ENCODE results near the gene HSPB8.
"Not testable (repeated sequence)": the region's sequence is repeated elsewhere in the genome, so short reads cannot be mapped to it uniquely, and the experiment has no call there.

Gene HSPB8

DNA sequence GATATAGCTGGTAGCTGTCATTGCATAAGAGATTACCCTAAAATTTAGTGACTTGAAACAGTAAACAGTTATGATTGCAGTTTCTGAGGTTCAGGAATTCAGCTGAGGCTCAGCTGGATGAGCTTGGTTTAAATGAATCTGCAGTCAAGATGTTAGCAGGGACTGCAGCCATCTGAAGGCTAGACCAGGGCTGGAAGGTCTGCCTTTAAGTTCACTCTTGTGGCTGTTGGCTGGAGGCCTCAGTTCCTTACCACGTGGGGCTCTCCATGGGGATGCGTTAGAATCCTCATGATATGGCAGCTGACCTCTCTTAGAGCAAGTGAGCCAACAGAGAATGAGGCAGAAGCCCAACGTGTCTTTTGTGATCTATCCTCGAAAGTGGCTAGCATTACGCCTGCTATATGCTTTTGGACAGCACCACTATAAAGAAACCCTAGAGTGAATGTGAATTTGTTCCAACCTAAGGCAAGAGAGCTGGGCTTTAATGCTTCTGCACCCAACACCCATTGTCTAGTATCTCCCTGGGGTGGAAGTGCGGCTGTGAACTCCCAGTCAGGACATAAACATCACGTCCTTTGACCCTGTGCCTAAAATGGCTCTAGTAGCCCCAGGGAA lies 26.0 kb downstream of the HSPB8 start:
- no peak for DNase-seq

DNA sequence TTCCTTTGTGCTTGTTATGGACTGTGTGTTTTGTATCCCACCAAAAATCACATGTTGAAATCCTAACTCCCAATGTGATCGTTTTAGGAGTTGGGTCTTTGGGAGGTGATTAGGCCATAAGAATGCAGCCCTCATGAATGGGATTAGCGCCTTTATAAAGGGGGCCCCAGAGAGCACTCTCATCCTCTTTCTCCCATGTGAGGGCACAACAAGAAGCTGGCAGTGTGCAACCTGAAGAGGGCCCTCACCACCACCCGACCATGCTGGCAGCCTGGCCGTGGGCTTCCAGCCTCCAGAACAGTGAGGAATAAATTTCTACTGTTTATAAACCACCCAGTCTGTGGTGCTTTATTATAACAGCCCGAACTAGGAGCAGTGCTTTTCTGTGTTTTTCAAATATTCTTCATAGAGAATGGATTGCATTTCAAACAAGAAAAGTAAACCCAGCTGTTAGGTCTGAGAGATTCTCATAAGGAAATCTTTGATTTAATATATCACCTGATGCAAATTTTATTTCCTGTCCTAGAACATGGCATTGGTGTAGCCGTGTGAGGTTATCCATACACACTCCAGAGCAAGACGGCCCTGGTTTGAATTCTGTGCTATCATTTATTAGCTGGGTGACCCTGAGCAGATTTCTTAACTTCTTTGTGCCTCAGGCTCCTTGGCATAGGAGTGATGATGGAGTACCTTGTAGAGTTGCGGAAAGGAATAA lies 27.8 kb downstream of the HSPB8 start:
- DNase-seq = peak in 1 of 58 donors; percentile 3

DNA sequence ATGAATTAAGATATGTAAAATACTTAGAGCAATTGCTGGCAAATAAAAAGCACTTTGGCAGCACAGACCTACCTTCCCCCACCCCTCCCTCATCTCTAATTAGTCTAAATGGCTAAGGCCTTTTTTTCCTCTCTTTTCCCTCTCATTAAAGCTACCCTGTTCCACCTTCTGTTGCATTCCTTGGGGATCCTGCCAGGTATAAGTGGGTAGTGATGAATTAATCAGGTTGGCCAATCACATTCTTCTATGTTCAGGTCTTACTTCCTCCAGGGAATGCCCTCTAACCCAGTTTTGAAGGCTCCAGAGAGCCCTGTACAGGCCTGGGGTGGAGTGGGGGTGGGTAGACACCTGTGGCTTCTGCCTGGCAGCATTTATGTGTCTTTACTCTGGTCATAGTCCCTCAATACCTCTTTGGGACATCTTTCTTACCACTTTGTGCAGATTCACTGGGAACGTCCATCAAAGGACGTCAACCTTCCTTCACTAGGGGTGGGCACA lies 28.4 kb downstream of the HSPB8 start:
- DNase-seq = no peak

DNA sequence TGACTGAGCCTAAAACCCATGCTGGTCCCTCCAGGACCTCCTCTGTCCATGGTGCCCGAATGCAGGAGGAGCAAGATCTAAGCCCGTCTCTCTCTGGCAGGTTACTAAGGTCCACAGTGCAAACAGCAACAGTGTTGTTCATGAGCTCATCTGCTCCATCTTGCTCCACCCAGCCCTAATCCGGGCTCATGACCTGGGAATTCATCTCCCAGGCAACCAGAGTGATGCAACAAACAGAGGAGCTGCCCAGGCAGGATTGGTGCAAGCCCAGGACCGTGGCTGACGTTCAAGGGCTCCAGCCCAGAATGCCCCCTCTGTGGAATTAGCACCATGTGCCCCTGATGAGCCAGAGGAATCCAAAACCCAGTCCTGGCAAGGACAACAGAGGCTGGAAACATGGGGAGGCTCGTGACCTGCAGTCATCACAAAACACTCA lies 29.9 kb downstream of the HSPB8 start:
- DNase-seq = peak in 49 of 58 donors; percentile 7 to 89 (median 54)

DNA sequence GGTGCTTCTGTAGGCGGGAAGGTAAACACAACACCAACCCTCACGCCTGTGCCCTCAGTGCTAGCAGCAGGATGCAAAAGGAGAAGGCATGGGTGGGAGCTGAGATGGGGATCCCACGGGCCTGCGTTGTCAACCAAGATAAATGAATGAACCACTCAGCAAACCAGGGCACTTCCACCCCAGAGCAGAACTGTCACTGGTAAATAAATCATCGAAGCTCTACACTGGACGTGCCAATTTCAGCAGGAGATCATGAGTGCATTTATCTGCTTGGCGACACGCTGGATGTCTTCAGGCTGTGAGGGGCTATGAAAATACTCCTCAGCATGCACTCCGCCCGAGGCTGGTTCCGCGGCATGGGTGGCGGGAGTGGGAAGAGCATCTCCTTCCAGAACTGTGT lies 33.2 kb downstream of the HSPB8 start:
- DNase-seq = no peak

DNA sequence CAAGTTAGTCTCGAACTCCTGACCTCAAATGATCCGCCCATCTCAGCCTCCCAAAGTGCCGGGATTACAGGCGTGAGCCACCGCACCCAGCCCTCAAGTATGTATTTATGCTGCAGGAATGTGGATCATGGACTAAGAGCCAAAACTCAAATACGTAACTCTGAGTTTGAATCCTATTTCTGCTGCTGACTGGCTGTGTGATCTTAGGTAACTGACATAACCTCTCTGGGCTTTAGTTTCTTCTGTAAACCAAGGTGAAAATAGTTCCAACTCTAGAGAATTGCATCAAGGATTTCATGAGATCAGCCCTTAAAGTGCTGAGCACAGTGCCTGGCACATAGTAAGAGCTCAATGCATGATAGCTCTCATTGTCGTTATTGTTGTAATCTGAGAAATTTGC lies 37.4 kb downstream of the HSPB8 start:
- DNase-seq = no peak

DNA sequence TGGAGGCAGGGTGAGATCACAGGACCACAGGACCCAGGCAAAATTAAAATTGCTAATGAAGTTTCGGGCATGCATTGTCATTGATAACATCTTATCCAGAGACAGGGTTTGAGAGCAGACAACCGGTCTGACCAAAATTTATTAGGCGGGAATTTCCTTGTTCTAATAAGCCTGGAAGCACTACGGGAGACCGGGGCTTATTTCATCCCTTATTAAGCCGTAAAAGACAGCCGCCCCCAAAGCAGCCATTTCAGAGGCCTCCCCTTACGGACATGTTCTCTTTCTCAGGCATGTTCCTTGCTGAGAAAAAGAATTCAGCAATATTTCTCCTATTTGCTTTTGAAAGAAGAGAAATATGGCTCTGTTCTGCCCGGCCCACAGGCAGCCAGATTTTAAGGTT lies 40.1 kb downstream of the HSPB8 start:
- not testable (repeated sequence) for DNase-seq

DNA sequence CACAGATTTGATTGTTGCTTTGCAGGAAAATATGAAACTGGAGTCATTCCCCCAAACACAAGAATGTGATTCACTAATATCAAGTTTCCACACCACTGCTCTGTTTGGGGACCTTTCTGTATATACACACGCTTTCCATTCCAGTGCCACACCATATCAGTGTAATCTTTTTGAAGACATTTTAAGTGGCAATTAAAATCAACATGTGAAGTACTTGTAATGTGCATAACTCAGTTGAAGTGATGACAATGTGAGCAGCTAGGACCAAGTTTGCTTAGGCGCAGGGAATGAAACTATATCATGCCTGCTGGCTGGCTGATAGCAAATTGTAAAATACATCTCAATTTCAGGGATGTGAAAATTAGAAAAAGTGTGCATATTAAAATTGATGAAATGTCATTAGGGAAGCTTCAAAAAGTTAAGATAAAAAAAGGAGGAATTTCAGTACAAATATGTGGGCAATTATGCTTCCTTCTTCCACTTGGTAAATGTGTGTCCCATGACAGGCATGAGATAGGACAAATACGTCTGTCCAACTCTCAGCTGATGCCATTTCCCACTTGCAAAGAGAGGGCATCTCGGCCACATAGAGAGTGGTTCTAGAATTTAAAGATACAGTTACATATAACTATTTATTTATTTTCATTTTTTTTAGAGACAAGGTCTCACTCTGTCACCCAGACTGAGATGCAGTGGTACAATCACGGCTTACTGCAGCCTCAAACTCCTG lies 43.7 kb downstream of the HSPB8 start:
- DNase-seq = no peak

DNA sequence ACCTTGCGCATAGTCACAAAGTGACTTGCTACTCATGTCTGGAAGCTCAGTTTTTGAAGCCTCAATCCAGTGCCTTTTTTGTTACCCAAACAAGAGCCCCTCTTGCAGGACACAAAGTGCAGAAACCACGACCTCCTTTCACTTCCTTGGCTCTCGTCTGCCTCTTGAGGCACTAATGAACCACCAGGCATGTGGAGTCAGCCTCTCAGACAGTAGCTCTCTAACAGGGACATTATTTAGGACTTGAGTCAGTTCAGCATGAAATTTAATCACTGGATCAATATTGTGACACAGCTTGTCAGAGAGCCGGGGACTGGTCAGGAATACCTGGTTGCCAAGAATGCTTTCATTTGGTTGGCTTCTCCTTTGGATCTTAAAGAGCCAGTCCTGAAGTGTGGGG lies 46.7 kb downstream of the HSPB8 start:
- no peak for DNase-seq

DNA sequence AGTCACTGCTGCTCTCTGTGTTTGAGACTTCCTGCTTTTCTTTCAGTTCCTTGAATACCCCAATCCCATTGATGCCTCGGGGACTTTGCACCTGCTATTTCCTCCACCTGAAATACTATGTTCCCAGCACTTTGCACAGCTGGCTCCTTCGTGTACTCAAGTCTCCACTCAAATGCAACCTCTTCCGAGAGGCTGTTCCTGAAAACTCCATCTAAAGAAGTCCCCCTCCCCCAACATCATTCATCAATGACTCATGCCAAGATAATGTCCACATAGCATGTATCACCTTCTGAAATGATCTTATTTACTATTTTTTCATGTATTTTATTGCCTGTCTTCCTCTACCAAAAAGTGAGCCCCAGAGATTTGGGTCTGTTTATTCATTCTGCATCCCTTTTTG lies 48.6 kb downstream of the HSPB8 start:
- no peak for DNase-seq

DNA sequence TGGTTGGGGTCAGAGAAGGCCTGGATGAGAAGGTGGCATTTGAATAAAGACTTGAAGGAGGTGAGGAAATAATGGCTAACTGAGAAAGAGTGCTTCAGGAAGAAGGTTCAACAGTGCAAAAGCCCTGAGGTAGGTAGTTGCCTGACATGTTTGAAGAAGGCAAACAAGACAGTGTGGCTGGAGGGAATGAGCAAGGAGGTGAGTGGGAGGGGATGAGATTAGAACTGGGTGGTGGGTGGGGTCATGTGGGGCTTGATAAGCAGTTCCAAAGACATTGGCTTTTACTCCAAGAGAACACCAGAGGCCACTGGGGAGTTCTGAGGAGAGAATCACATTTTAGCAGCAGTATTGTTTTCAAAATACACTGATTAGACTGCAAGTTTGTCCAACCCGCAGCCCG lies 50.5 kb downstream of the HSPB8 start:
- DNase-seq = no peak

DNA sequence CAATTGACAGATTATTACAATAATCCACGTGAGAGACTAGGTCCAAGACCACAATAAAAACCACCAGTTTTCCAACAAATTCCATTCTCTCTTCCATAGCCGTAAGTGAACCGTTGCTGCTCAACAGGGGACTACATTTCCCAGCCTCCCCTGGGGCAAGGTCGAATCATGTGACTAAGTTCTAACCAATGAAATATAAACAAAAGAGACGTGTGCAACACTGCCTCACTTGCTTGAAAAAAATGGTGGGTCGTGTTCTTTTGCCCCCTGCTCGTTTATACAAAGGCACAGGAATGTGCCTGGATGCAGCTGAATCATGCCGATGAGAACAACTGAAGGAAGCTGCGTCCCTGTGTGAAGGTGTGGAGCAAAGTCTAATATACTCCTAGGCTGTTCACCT lies 51.1 kb downstream of the HSPB8 start:
- DNase-seq = peak in 39 of 58 donors; percentile 0 to 59 (median 7)

DNA sequence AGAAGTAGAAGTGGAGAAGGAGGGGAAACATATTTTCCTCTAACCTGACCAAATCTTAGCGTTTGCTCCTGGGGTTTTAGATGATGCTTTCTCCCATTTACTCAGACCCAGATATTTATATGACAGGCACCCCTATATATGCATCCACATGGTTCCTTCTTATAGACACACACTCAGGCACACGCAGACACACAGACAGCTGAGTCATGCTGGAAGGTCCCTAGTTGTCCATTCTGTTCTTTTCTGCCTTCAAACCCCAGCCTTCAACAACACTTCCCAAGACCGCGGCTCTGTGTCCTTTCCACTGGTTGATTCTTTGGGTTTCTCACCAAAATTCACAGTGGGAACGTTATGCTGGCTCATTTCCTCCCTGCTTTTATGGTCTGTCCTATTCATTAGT lies 52.1 kb downstream of the HSPB8 start:
- no peak for DNase-seq

DNA sequence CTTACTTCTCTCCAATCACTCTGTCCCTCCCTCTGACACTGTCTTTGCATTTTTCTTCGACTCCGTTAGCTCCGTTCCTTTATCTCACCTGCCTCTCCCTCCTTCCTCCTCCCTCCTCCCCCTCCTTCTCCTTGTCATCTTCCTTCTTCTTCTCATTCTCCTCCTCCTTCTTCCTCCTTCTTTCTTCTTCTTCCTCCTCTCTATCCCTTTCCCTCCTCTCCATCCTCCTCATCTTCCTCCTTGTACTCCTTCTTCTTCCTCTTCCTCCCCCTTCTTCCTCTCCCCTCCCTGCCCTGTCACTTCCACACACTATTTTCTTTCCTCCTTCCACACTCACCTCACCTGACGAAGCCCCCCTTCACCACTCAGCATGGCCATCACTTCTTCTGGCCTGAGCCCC lies 53.0 kb downstream of the HSPB8 start:
- no peak for DNase-seq

DNA sequence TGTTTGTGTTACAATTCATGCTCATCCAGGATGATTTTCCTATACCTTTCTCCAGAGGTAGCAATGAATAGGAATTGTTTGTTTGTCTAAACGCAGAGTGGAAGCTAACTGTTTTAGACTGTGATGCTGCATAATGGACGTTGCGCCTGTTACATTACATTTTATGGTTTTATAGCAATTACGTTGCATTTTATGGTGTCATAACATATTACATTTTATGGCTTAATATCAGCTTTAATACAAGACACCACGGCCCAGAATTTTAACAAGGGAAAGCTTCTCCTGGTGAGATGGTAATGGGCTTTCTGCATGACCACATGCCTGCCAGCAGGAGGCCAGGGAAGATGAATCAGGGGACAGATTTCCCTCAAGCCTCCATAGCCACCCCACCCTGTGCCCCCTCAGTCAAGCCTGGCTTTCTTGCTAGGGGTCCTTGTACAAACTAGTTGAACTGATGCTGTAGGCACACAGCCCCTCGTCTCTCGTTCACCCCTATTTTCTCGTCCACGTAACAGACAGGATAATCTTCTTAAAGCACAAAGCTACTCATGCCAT lies 56.5 kb downstream of the HSPB8 start:
- no peak for DNase-seq

DNA sequence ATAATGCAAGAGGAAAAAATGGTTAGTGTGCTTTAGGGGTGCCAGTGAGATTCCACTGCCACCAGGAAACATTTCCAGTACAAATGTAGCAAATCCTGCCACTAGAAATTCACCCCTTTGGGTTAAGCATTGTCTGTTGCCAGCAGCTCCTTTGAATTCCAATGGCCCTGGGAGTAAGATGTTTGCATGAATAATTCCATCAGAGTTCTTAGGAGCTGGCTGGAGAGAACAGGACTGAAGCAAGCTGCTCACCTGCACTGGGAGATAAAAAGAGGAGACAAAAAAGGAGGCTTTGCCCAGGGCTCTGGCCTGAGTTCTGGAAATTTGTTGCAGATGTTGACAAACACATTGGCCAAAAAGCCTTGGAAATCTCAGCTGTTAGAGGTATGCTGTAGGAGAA lies 57.6 kb downstream of the HSPB8 start:
- no peak for DNase-seq

DNA sequence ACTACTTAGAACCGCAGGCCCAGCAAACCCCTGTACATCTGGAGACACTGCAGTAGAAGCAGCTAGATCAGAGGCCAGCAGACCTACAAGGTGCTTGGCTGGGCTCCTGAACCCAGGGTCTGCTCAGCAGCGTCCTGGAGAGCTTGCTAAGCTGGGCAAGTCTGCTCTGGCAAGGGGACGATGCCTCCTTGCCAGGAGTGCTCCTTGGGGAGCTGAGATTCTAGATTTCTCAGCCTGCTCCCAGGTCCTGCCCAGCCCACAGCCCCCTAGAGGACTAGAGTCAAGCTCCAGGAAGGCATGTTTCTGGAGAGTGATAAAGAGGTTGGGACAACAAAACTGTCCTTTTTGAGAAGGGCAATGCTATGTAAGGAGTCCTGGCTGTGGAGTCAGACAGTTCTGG lies 60.3 kb downstream of the HSPB8 start:
- no peak for DNase-seq

DNA sequence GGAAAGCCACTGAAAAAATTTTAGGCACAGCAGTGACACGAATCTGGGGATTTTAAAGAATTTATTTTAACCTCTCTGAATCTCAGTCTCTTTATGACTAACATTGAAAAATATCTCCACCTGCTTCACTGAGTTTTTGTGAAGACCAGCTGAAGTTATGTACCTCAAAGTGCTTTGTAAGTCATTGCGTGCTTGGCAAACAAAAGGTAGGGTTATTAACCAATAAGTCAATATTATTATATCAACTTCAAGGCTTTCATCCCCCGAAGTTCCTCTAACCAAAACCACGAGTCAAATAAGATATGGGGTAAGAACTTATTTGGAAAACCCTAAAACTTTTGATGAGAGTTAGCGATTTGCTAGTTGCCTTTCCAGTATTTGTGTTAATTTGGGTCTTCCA lies 62.3 kb downstream of the HSPB8 start:
- no peak for DNase-seq

DNA sequence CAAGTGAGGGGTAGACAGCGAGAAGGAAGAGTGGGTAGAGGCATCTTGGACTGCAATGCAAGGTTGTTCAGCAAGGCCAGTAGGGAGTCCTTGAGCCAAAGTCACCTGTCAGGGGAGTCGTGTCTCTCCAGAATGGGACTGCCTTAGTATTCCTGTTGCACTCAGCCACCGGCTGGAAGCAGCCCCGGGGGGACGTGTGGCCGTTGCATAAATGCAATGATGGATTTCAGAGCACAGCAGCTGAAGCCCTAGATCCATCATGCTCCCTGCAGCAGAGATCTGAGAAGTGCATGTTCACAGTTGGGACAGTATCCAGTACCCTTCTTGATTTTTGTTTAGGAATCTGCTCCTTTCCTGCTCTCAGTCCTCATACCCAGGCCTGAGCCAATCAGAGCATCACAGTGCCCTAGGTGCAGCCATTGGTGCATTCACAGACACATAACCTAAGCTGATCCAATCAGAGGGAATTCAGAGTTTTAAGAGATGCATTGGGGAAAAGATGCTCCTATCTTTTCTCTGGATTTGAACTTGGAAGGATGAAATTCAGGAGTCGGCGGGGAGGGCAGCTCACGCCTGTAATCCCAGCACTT lies 62.9 kb downstream of the HSPB8 start:
- DNase-seq = no peak
